Gastroesophageal sphincter (tissue), 3 donors: ENCODE results near the gene KLK4.

ENCODE experiments used
- EP300 ChIP-seq: sonication (generic); formaldehyde crosslinking; IDR thresholded peaks from one replicate; pipeline ENCODE4 v1.6.1; 2017; ENCODE audit warnings: antibody characterized with exemption, mild to moderate bottlenecking
- POLR2A ChIP-seq, 2 donors: fragments of 450-650 bp; IDR thresholded peaks; one replicate each; pipeline ENCODE4 v1.6.1; 2017; ENCODE audit warnings: antibody characterized with exemption in 2 of 2, mild to moderate bottlenecking in 2 of 2, moderate library complexity in 1 of 2
- TF ChIP-seq, protein P1 (sequence below), 4 experiments: fragments of 200-600 bp in 2 of 4; fragments of 450-650 bp in 2 of 4; sonication (generic) in 1 of 4; IDR thresholded peaks; one replicate each; pipeline ENCODE4 v1.5.1; 2017 to 2019; ENCODE audit warnings: antibody characterized with exemption in 4 of 4, mild to moderate bottlenecking in 2 of 4, moderate library complexity in 2 of 4

DNA sequence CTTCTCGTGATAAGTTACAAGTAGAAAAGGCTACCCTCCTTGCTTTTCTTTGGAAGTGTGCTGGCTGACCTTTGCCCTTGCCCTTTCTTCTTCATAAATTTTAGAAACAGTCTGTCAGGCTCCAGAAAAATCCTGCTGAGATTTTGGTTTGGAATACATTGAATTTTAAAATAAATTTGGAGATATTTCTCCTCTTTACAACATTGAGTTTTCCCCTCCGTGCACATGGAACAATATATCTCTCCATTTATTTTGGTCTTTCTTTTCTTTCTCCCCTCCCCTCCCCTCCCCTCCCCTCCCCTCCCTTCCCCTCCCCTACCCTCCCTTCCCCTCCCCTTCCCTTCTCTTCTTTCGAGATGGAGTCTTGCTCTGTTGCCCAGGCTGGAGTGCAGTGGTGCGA lies 8.6 kb downstream of the KLK4 start:
- TF ChIP-seq, protein P1, sequence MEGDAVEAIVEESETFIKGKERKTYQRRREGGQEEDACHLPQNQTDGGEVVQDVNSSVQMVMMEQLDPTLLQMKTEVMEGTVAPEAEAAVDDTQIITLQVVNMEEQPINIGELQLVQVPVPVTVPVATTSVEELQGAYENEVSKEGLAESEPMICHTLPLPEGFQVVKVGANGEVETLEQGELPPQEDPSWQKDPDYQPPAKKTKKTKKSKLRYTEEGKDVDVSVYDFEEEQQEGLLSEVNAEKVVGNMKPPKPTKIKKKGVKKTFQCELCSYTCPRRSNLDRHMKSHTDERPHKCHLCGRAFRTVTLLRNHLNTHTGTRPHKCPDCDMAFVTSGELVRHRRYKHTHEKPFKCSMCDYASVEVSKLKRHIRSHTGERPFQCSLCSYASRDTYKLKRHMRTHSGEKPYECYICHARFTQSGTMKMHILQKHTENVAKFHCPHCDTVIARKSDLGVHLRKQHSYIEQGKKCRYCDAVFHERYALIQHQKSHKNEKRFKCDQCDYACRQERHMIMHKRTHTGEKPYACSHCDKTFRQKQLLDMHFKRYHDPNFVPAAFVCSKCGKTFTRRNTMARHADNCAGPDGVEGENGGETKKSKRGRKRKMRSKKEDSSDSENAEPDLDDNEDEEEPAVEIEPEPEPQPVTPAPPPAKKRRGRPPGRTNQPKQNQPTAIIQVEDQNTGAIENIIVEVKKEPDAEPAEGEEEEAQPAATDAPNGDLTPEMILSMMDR (IDR thresholded peaks at IDR 0.05) = no peak
- no peak for TF ChIP-seq POLR2A (IDR thresholded peaks at IDR 0.05)
- no peak for TF ChIP-seq EP300
